ENCODE data around the gene CRACR2A. TPM values are rescaled to one million over a fixed set of nuclear protein-coding genes. Genes with fewer than 3 reads are reported as not detected.

Gene CRACR2A
- total RNA-seq, 1 experiment from 2014 or later = not detected

DNA sequence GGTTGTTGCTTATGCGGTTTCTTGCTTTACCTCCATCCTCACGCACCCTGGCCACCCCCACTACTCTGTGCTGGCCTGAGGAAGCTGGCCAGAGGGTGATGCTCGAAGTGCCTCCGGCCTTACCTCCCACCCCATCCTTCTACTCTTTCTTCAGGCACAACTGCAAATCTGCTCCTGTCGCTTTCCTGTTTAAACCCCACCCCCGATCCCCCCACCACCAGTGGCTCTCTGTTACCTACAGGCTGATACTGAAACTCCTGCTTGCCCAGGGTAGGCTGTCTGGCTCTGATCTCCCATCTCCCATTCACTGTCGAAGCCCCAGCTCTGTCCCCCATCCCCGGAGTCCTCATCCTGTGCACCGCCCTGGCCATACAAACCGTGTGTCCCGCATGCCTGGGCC is 150.4 kb downstream of the CRACR2A start:
- no peak for DNase-seq (ENCODE audit: unreplicated experiment)
- peaks cover 12% of the 10 kb centered on the region for H3K4me1 Mint-ChIP-seq (ENCODE audit: insufficient read depth, unreplicated experiment)
- BruUV-seq (replicated peaks) = no TSS peak

DNA sequence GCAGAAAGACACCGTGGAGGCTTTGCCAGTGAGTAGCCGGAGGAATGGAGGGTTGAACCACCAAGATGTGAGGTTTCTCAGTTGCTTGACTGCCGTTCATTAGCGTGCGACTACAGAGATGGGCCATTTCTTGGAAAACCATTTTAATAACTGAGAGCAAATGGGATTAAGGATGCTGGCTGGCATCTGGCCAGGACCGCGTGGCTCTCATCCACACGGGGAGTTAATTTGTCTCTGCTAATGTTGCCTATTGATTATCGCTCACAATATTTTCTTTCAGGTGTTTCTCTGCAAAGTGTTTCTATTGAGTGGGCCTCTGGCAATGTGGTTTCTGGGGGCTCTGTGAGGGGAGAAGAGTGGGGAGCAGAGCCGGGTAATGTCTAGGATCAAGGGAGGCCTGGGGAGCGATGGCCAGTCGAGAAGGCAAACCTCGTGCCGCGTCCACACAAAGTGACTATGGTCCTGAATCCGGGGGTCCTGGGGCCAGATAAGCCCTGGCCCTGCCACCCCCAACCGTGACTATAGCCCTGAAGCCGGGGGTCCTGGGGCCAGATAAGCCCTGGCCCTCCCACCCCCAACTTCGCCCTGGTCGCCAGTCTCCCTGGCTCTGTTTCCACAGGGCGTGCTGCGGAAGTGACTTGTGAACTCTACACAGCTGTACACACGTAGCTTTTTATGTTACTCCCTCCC is 151.3 kb downstream of the CRACR2A start:
- no peak for DNase-seq (ENCODE audit: unreplicated experiment)
- CTCF ChIA-PET = no interaction called here
- H3K36me3 Mint-ChIP-seq (ENCODE audit: insufficient read depth, unreplicated experiment) = no peaks in the 10 kb centered on the region
- POLR2A ChIA-PET = no interaction called here
- TF ChIP-seq, protein P1, sequence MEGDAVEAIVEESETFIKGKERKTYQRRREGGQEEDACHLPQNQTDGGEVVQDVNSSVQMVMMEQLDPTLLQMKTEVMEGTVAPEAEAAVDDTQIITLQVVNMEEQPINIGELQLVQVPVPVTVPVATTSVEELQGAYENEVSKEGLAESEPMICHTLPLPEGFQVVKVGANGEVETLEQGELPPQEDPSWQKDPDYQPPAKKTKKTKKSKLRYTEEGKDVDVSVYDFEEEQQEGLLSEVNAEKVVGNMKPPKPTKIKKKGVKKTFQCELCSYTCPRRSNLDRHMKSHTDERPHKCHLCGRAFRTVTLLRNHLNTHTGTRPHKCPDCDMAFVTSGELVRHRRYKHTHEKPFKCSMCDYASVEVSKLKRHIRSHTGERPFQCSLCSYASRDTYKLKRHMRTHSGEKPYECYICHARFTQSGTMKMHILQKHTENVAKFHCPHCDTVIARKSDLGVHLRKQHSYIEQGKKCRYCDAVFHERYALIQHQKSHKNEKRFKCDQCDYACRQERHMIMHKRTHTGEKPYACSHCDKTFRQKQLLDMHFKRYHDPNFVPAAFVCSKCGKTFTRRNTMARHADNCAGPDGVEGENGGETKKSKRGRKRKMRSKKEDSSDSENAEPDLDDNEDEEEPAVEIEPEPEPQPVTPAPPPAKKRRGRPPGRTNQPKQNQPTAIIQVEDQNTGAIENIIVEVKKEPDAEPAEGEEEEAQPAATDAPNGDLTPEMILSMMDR (IDR thresholded peaks at IDR 0.05; ENCODE audit: unreplicated experiment) = no peak
- intact Hi-C loops (cut with micrococcal nuclease) = no loop called here
- no peak overlapping the region for H3K27ac Mint-ChIP-seq (ENCODE audit: low read depth, unreplicated experiment)
- H3K4me1 Mint-ChIP-seq (ENCODE audit: insufficient read depth, unreplicated experiment) = peaks cover 12% of the 10 kb centered on the region
- BruUV-seq (replicated peaks) = no TSS peak
- no peak overlapping the region for H3K4me3 Mint-ChIP-seq (ENCODE audit: unreplicated experiment)
- no peaks in the 10 kb centered on the region for H3K9me3 Mint-ChIP-seq (ENCODE audit: unreplicated experiment)
- peaks cover 23% of the 10 kb centered on the region for H3K27me3 Mint-ChIP-seq (ENCODE audit: insufficient read depth, unreplicated experiment)

More for the DNA sequence above, 150.4 kb downstream of the CRACR2A start:
- no peak overlapping the region for H3K4me3 Mint-ChIP-seq (ENCODE audit: unreplicated experiment)
- ChIA-PET POLR2A (no interaction called here), CTCF (no interaction called here)
- no peak overlapping the region for H3K27ac Mint-ChIP-seq (ENCODE audit: low read depth, unreplicated experiment)
- intact Hi-C loops (cut with micrococcal nuclease) = no loop called here
- TF ChIP-seq, protein P1 (IDR thresholded peaks at IDR 0.05; ENCODE audit: unreplicated experiment) = no peak
- peaks cover 23% of the 10 kb centered on the region for H3K27me3 Mint-ChIP-seq (ENCODE audit: insufficient read depth, unreplicated experiment)
- no peaks in the 10 kb centered on the region for H3K36me3 Mint-ChIP-seq (ENCODE audit: insufficient read depth, unreplicated experiment)
- no peaks in the 10 kb centered on the region for H3K9me3 Mint-ChIP-seq (ENCODE audit: unreplicated experiment)

DNA sequence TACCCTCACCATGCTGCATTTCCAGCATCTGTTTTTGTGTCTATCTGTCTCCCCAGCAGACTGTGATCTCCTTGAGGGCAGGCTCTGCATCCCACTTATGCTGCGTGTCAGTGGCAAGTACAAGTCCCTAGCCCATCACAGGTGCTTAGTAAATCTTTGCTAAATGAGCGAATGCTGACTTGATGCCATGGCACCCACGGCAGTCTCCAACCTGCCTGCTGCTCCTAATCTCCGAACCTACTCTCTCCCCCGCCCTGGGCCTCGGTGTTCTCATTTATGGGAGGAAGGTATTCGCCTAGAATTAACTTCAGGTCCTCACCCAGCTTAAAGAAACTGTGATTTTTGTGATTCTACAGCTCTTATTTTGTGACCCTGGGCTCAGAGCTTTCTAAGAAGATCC is 152.0 kb downstream of the CRACR2A start:
- Mint-ChIP-seq H3K36me3 (ENCODE audit: insufficient read depth, unreplicated experiment) (no peaks in the 10 kb centered on the region), H3K9me3 (ENCODE audit: unreplicated experiment) (no peaks in the 10 kb centered on the region), H3K27me3 (ENCODE audit: insufficient read depth, unreplicated experiment) (peaks cover 23% of the 10 kb centered on the region), H3K27ac (ENCODE audit: low read depth, unreplicated experiment) (no peak overlapping the region), H3K4me3 (ENCODE audit: unreplicated experiment) (no peak overlapping the region), H3K4me1 (ENCODE audit: insufficient read depth, unreplicated experiment) (peaks cover 12% of the 10 kb centered on the region)
- BruUV-seq (replicated peaks) = no TSS peak
- TF ChIP-seq, protein P1 (IDR thresholded peaks at IDR 0.05; ENCODE audit: unreplicated experiment) = no peak
- POLR2A ChIA-PET = no interaction called here
- intact Hi-C loops (cut with micrococcal nuclease) = no loop called here
- no peak for DNase-seq (ENCODE audit: unreplicated experiment)
- CTCF ChIA-PET = no interaction called here

DNA sequence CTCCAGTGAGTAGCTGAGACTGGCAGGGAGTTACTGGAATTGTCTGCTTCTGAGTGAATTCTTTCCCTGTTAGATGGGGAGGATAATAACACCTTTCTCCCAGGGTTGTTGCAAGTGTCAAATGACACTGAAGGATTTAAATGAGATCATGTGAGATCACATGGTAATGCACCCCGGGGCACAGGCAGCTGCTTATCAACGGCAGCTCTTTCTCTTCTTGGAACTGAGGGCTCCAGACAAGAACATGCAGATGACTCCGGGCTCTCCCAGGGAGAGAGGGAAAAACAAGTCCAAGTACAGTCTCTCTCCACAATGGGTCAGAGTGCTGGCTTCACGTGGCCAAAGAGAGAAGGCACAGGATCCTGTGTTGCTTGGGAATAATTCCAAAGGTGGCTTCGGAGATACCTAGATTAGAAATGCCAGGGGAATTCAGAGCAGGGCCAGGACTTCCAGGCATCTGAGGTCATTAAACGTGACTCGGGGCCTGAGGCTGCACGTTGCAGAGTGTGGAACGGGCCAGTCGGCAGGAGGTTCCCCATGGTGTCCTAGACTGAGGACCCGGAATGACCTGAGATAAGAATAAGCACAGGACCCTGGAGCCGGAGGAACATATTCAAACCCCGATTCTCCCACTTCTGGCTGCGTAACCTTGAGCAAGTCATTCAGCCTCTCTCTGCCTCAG is 152.7 kb downstream of the CRACR2A start:
- DNase-seq (ENCODE audit: unreplicated experiment) = no peak
- no TSS peak for BruUV-seq (replicated peaks)
- Mint-ChIP-seq H3K9me3 (ENCODE audit: unreplicated experiment) (no peaks in the 10 kb centered on the region), H3K27me3 (ENCODE audit: insufficient read depth, unreplicated experiment) (peaks cover 23% of the 10 kb centered on the region), H3K4me3 (ENCODE audit: unreplicated experiment) (no peak overlapping the region), H3K4me1 (ENCODE audit: insufficient read depth, unreplicated experiment) (peaks cover 7% of the 10 kb centered on the region), H3K27ac (ENCODE audit: low read depth, unreplicated experiment) (no peak overlapping the region), H3K36me3 (ENCODE audit: insufficient read depth, unreplicated experiment) (no peaks in the 10 kb centered on the region)
- TF ChIP-seq, protein P1 (IDR thresholded peaks at IDR 0.05; ENCODE audit: unreplicated experiment) = no peak
- ChIA-PET POLR2A (interaction anchor here (0.6 kb wide), 1 partner anchor 285 kb away, joined by 3 read pairs; no protein-coding TSS in a partner anchor), CTCF (no interaction called here)
- intact Hi-C loops (cut with micrococcal nuclease) = no loop called here

Data from MCF 10A (cell line).